ENCODE results near the gene EVX2. TPM values are rescaled to one million over a fixed set of nuclear protein-coding genes. Genes with fewer than 3 reads are reported as not detected.

EVX2 gene
- total RNA-seq, 1 donor from 2014 or later: not detected

- Mint-ChIP-seq H3K4me1 (peaks cover 18% of the 10 kb centered on the region), H3K27me3 (ENCODE audit: low read depth) (peaks cover 93% of the 10 kb centered on the region), H3K9me3 (no peaks in the 10 kb centered on the region), H3K27ac (no peak overlapping the region), H3K4me3 (peak overlapping the region; percentile 57), H3K36me3 (no peaks in the 10 kb centered on the region)
- TF ChIP-seq CTCF (IDR thresholded peaks at IDR 0.05; ENCODE audit: unreplicated experiment): no peak
- DNase-seq (ENCODE audit: low spot score in 2 of 2, unreplicated experiment in 2 of 2): no peak
These were observed 46.6 kb upstream of the EVX2 start for GRCh38 chr2:176130147-176130956.

- H3K4me1 Mint-ChIP-seq: peaks cover 18% of the 10 kb centered on the region
- peaks cover 93% of the 10 kb centered on the region for H3K27me3 Mint-ChIP-seq (ENCODE audit: low read depth)
- H3K4me3 Mint-ChIP-seq: peak overlapping the region; percentile 37
- H3K9me3 Mint-ChIP-seq: no peaks in the 10 kb centered on the region
- no peaks in the 10 kb centered on the region for H3K36me3 Mint-ChIP-seq
- DNase-seq (ENCODE audit: low spot score in 2 of 2, unreplicated experiment in 2 of 2): no peak
- no peak for TF ChIP-seq CTCF (IDR thresholded peaks at IDR 0.05; ENCODE audit: unreplicated experiment)
- no peak overlapping the region for H3K27ac Mint-ChIP-seq
These were observed 46.0 kb upstream of the EVX2 start for GRCh38 chr2:176129813-176130146.

GRCh38 chr2:176128982-176129796, 45.4 kb upstream of the EVX2 start, which contains the start of gene HOXD8:
TSS of gene HOXD8 (plus strand) at chr2:176129705. CDS start at chr2:176130367, 662 bp downstream.
- H3K36me3 Mint-ChIP-seq: no peaks in the 10 kb centered on the region
- DNase-seq (ENCODE audit: low spot score in 2 of 2, unreplicated experiment in 2 of 2): no peak
- H3K9me3 Mint-ChIP-seq: no peaks in the 10 kb centered on the region
- no peak within 1 kb of the TSS for H3K27ac Mint-ChIP-seq
- peaks cover 93% of the 10 kb centered on the region for H3K27me3 Mint-ChIP-seq (ENCODE audit: low read depth)
- peaks cover 18% of the 10 kb centered on the region for H3K4me1 Mint-ChIP-seq
- TF ChIP-seq CTCF (IDR thresholded peaks at IDR 0.05; ENCODE audit: unreplicated experiment): no peak
- H3K4me3 Mint-ChIP-seq: peak within 1 kb of the TSS; percentile 57

- Mint-ChIP-seq H3K27me3 (ENCODE audit: low read depth) (peaks cover 93% of the 10 kb centered on the region), H3K36me3 (no peaks in the 10 kb centered on the region), H3K27ac (no peak overlapping the region), H3K9me3 (no peaks in the 10 kb centered on the region), H3K4me3 (peak overlapping the region; percentile 37), H3K4me1 (peaks cover 23% of the 10 kb centered on the region)
- TF ChIP-seq CTCF (IDR thresholded peaks at IDR 0.05; ENCODE audit: unreplicated experiment): no peak
- DNase-seq (ENCODE audit: low spot score in 2 of 2, unreplicated experiment in 2 of 2): no peak
These were observed 44.6 kb upstream of the EVX2 start for GRCh38 chr2:176128172-176128981.

- H3K27me3 Mint-ChIP-seq (ENCODE audit: low read depth): peaks cover 91% of the 10 kb centered on the region
- no peak overlapping the region for H3K27ac Mint-ChIP-seq
- no peak overlapping the region for H3K4me3 Mint-ChIP-seq
These were observed 44.0 kb upstream of the EVX2 start for GRCh38 chr2:176127774-176128072.

More at GRCh38 chr2:176127774-176128072, 44.0 kb upstream of the EVX2 start:
- TF ChIP-seq CTCF (IDR thresholded peaks at IDR 0.05; ENCODE audit: unreplicated experiment): no peak
- Mint-ChIP-seq H3K36me3 (no peaks in the 10 kb centered on the region), H3K9me3 (no peaks in the 10 kb centered on the region), H3K4me1 (peaks cover 23% of the 10 kb centered on the region)
- DNase-seq (ENCODE audit: low spot score in 2 of 2, unreplicated experiment in 2 of 2): no peak

Measured in mesothelial cell of epicardium (in vitro differentiated cells).